Measurements from ENCODE around the gene MRPL32.

GRCh38 chr7:42986213-42986612 is 54.0 kb downstream of the MRPL32 start:
- TF ChIP-seq ZNF891 (CRISPR knock-in tag; IDR thresholded peaks at IDR 0.05): no peak
- TF ChIP-seq, protein P1, sequence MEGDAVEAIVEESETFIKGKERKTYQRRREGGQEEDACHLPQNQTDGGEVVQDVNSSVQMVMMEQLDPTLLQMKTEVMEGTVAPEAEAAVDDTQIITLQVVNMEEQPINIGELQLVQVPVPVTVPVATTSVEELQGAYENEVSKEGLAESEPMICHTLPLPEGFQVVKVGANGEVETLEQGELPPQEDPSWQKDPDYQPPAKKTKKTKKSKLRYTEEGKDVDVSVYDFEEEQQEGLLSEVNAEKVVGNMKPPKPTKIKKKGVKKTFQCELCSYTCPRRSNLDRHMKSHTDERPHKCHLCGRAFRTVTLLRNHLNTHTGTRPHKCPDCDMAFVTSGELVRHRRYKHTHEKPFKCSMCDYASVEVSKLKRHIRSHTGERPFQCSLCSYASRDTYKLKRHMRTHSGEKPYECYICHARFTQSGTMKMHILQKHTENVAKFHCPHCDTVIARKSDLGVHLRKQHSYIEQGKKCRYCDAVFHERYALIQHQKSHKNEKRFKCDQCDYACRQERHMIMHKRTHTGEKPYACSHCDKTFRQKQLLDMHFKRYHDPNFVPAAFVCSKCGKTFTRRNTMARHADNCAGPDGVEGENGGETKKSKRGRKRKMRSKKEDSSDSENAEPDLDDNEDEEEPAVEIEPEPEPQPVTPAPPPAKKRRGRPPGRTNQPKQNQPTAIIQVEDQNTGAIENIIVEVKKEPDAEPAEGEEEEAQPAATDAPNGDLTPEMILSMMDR (CRISPR knock-in tag; IDR thresholded peaks at IDR 0.05): no peak
- no peak for TF ChIP-seq AGO1 (IDR thresholded peaks at IDR 0.05; ENCODE audit: low read depth, low read length, poor library complexity, severe bottlenecking)
- TF ChIP-seq POLR2A (IDR thresholded peaks at IDR 0.05; ENCODE audit: insufficient read depth in 1 of 2, low read depth in 2 of 2, low read length in 2 of 2): no peak
- no peak for TF ChIP-seq YY1 (IDR thresholded peaks at IDR 0.05; ENCODE audit: insufficient read depth, insufficient replicate concordance, low read depth, low read length)
- TF ChIP-seq TEAD3 (CRISPR knock-in tag; optimal IDR thresholded peaks at IDR 0.05; ENCODE audit: borderline replicate concordance): no peak
- TF ChIP-seq, protein P2, sequence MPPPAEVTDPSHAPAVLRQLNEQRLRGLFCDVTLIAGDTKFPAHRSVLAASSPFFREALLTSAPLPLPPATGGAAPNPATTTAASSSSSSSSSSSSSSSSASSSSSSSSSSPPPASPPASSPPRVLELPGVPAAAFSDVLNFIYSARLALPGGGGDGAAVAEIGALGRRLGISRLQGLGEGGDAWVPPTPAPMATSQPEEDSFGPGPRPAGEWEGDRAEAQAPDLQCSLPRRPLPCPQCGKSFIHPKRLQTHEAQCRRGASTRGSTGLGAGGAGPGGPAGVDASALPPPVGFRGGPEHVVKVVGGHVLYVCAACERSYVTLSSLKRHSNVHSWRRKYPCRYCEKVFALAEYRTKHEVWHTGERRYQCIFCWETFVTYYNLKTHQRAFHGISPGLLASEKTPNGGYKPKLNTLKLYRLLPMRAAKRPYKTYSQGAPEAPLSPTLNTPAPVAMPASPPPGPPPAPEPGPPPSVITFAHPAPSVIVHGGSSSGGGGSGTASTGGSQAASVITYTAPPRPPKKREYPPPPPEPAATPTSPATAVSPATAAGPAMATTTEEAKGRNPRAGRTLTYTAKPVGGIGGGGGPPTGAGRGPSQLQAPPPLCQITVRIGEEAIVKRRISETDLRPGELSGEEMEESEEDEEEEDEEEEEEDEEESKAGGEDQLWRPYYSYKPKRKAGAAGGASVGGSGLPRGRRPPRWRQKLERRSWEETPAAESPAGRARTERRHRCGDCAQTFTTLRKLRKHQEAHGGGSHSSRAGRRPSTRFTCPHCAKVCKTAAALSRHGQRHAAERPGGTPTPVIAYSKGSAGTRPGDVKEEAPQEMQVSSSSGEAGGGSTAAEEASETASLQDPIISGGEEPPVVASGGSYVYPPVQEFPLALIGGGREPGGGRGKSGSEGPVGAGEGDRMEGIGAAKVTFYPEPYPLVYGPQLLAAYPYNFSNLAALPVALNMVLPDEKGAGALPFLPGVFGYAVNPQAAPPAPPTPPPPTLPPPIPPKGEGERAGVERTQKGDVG (CRISPR knock-in tag; IDR thresholded peaks at IDR 0.05; ENCODE audit: borderline replicate concordance): no peak
- no peak for TF ChIP-seq CBFB (CRISPR knock-in tag; IDR thresholded peaks at IDR 0.05)
- TF ChIP-seq NFIC (IDR thresholded peaks at IDR 0.05; ENCODE audit: low read length): no peak
- TF ChIP-seq, protein P3, sequence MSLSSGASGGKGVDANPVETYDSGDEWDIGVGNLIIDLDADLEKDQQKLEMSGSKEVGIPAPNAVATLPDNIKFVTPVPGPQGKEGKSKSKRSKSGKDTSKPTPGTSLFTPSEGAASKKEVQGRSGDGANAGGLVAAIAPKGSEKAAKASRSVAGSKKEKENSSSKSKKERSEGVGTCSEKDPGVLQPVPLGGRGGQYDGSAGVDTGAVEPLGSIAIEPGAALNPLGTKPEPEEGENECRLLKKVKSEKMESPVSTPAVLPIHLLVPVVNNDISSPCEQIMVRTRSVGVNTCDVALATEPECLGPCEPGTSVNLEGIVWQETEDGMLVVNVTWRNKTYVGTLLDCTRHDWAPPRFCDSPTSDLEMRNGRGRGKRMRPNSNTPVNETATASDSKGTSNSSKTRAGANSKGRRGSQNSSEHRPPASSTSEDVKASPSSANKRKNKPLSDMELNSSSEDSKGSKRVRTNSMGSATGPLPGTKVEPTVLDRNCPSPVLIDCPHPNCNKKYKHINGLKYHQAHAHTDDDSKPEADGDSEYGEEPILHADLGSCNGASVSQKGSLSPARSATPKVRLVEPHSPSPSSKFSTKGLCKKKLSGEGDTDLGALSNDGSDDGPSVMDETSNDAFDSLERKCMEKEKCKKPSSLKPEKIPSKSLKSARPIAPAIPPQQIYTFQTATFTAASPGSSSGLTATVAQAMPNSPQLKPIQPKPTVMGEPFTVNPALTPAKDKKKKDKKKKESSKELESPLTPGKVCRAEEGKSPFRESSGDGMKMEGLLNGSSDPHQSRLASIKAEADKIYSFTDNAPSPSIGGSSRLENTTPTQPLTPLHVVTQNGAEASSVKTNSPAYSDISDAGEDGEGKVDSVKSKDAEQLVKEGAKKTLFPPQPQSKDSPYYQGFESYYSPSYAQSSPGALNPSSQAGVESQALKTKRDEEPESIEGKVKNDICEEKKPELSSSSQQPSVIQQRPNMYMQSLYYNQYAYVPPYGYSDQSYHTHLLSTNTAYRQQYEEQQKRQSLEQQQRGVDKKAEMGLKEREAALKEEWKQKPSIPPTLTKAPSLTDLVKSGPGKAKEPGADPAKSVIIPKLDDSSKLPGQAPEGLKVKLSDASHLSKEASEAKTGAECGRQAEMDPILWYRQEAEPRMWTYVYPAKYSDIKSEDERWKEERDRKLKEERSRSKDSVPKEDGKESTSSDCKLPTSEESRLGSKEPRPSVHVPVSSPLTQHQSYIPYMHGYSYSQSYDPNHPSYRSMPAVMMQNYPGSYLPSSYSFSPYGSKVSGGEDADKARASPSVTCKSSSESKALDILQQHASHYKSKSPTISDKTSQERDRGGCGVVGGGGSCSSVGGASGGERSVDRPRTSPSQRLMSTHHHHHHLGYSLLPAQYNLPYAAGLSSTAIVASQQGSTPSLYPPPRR (CRISPR knock-in tag; IDR thresholded peaks at IDR 0.05; ENCODE audit: borderline replicate concordance): no peak
